D721Med (cell line): ENCODE results near the gene MYO9A.
"Not testable (repeated sequence)": the region's sequence is repeated elsewhere in the genome, so short reads cannot be mapped to it uniquely, and the experiment has no call there.

Source experiments
- DNase-seq: peaks from one replicate; pipeline ENCODE4 v3.0.0; 2011; ENCODE audit warnings: low spot score; ENCODE audit not compliant: insufficient read length
- FAIRE-seq: peaks from 2 replicates; lab custom pipeline; 2011; peaks lifted over from hg19 to GRCh38; lab: Jason Lieb, UNC
- CTCF ChIP-seq: IDR thresholded peaks from 2 replicates; pipeline ENCODE4 v1.5.1; 2012; ENCODE audit warnings: mild to moderate bottlenecking, control low read depth; ENCODE audit not compliant: insufficient read depth; ENCODE audit errors: missing control alignments

MYO9A gene

DNA sequence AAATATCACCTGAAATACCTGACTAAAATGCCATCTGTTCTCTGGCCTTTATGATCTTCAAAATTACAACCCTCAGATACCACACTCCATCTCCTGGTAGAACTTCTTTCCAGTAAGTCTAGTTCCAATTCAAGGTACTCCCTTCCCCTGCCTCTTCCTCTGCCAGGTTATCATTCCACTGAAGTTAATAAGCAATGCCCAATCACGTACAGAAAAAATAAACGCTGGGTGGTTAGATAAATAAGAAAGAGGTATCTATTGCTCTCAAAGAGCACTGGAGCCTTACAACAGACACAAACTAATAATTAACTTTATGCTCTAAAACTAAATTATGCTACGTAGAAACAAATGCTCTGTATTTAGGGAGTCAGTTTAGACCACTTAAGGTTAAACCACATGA is 112.5 kb downstream of the MYO9A start:
- TF ChIP-seq CTCF: no peak
- FAIRE-seq (no peak), DNase-seq (no peak)

- DNase-seq (no peak), FAIRE-seq (no peak)
- no peak for TF ChIP-seq CTCF
These were observed 118.1 kb downstream of the MYO9A start for GRCh38 chr15:71999807-72000206.

GRCh38 chr15:71998717-71999116 is 119.2 kb downstream of the MYO9A start:
- not testable (repeated sequence) for FAIRE-seq, DNase-seq

GRCh38 chr15:71997691-71998090 is 120.3 kb downstream of the MYO9A start:
- no peak for TF ChIP-seq CTCF
- no peak for FAIRE-seq
- no peak for DNase-seq

DNA sequence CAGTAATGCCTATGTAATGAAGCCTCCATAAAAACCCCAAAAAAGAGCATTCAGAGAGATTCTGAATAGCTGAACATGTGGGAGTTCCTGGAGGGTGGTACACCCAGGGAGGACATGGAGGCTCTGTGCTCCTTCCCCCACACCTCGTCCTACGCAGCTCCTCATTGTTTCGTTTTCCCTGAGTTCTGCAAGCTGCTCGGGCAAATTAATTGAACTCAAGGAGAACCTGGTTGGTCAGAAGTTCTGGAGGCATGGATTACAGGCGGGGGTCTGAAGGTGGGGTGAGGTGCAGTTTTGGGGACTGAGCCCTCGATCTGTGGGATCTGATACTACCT is 142.2 kb downstream of the MYO9A start:
- DNase-seq: no peak
- no peak for FAIRE-seq
- TF ChIP-seq CTCF: no peak

DNA sequence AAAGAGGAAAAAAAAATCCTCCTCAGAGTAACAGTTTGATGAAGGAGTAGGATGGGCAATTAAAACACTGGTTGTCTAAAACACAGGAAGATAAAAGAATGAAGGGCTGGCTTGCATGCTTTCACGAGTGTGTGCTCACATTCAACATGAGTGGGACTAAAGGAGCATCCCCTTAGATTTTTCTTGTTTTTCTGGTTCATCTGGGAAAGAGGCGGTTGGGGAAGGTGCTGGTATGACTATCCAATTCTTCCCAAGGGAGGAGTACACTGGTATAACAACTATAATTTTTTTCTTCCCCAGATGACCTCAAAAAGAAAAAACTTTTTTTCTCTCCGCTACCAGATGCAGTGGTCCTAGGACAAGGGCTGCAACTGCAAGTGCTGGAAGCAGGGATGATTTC is 143.7 kb downstream of the MYO9A start:
- FAIRE-seq: no peak
- DNase-seq: no peak
- no peak for TF ChIP-seq CTCF

- TF ChIP-seq CTCF: no peak
- DNase-seq: no peak
- FAIRE-seq: no peak
These were observed 144.6 kb downstream of the MYO9A start for GRCh38 chr15:71973366-71973765.

GRCh38 chr15:71971905-71972304 is 146.0 kb downstream of the MYO9A start:
- FAIRE-seq: no peak
- DNase-seq: no peak
- TF ChIP-seq CTCF: no peak
